ENCODE measurements around the gene OCRL. TPM values are rescaled to one million over a fixed set of nuclear protein-coding genes. Genes with fewer than 3 reads are reported as not detected.

OCRL gene
- total RNA-seq, result 10 to 100 TPM; 14.8 to 16.0 TPM

DNA sequence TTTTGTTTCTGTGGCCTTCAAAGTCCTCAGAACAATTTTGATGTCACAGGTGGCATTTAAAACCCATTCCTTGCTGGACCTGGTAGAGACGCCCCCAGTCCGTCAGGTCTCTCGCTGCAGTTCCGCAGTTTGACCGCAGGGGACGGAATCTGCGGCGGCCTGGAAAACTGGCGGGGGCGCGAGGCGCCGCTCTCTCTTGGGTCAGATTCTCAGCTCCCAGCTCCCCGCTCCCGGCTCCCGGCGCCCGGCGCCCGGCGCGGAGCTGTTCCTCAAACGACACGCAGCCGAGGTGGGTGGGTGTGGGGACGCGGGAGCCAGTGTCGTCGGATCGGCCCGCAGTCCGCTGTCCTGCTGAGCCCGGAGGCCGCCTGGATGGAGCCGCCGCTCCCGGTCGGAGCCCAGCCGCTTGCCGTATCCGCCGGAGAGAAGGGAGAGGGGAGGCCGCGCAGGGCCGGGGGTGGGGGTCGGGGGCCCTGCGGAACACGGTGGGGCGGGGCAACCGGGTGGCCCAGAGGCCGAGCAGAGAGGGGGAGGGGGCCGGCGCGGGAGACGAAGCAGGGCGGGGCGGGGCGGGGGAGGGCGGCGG, at the start of gene OCRL:
OCRL (plus strand) TSS at position 192 of the 586 bp plus-strand sequence; CDS start at position 373, 181 bp downstream.

GRCh38 chrX:129523079-129523911, 16.8 kb upstream of the OCRL start, which contains the start of gene SMARCA1:
SMARCA1 (minus strand) TSS chrX:129523490; CDS start chrX:129523370, 120 bp downstream.

Small RNAs within 50 kb of the gene (small RNA-seq; reads per million reads assigned to genes)
- gene RF01169, result 0 reads per million in 2 donors

Other genes with a start within 250 kb of the OCRL start
- 10 to 100 TPM; 37.5 to 40.0 TPM for gene SMARCA1, start 16.8 kb upstream of the OCRL start, total RNA-seq
- gene APLN, start 114.7 kb downstream of the OCRL start, total RNA-seq, result under 1 TPM; under 0.01 TPM
- not detected for gene XPNPEP2, start 198.7 kb downstream of the OCRL start, total RNA-seq
- not detected for gene SASH3, start 239.7 kb downstream of the OCRL start, total RNA-seq